Epidermal melanocyte (primary cell): ENCODE results near the gene TM2D1.

Experiments
- DNase-seq: peaks from one replicate; pipeline ENCODE4 v3.0.0; 2011; ENCODE audit warnings: low spot score; ENCODE audit not compliant: insufficient read length

Gene TM2D1

GRCh38 chr1:61645476-61645875 is 79.5 kb downstream of the TM2D1 start:
- DNase-seq, result no peak

GRCh38 chr1:61644303-61644702 is 80.6 kb downstream of the TM2D1 start:
- no peak for DNase-seq

DNA sequence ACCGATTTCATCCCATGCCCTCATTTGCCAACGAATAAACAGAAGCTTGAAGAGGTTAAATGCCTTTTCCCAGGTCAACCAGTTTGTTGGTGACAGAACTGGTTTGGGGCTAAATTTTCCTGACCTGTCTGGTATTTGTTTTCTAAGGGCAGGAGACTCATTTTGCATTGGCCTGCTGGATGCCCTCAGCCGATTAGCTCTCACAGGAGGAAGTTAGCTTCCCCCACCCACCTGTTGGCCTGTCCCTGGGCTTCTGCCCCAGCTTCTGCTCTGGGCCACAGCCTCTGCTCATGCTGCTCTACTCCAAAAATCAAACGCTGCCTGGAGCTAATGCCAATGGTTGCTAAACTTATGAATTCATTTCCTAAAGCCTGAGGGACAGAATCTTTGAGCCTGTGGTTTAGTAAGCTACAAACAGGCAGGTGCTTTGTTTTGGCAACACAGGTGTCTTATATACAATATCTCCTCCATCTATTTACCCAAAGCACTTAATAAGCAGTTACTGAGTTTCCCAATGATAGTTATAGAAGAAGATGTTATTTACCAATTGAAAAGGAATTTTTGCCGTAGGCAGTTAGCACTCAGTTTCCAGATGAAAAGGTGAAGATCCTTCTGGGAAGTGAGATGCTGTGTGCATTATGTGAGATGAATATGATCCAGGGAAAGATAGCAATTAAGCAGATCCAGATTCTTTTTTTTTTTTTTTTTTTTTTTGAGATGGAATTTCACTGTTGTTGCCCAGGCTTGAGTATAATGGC is 82.3 kb downstream of the TM2D1 start:
- no peak for DNase-seq

- peak; percentile 54 for DNase-seq
These were observed 83.2 kb downstream of the TM2D1 start for GRCh38 chr1:61641578-61642336.

GRCh38 chr1:61640531-61641530 is 84.1 kb downstream of the TM2D1 start:
- DNase-seq, result no peak

DNA sequence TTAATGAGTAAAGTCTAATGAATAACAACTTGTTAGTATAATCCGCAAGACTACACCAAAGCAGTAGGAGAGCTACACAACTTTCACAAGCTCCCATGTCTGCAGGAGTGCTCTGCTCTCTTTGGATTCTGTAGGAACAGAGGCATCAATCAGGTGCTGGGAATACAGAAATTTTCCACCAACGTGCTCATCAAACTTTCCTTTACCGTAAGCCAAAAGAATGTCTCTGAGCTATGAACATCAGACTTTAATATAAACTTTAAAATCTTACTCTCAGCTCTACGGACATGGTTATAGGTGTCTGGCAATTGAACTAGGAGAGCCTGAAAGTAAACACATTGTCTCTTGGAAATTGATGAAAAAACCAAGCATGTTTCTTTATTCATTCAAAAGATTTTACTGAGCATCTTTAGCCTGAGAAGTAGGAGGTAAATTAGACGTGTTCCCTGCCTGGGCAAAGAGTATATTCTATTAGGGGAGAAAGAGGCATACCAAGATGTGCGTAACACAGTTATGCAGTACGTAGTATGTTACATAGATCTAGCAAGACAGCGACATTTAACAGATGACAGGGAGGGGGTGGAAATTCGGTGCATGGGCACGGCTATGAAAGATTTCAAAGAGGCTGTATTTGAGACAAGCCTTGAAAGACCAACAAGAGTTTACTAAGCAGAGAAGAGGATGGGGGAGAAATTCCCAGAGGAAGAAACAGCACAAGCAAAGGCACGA is 85.2 kb downstream of the TM2D1 start:
- DNase-seq, result no peak

DNA sequence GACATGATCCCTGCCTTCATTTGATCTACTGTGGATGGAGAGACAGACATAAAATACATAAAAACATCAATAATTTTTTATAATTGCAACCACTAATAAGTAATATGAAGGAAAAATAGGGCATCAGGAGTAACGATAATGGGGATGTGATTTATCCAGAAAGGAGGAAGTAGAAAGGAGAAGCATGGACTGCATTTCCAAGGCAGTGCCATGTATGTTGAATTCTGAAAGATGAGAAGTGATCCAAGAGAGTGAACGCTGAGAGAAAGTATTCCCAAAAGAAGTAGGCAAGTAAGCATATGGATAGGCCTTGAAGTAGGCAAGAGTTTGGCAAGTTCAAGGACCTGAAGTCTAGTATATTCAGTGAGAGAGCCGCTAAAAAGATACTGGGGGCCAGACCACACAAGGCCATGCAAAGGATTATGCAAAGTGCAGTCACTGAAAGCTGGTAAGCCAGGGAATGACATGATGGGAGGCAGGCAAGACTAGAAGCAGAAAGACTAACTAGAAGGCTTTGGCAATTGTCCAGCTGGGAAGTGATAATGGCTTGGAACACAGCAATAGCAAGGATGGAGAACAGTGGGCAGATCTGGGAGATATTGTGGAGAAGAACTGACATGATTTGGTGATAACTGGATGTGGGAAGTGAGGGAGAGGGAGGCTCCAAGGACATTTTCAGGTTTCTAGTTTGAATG is 85.9 kb downstream of the TM2D1 start:
- DNase-seq, result no peak

GRCh38 chr1:61638296-61638695 is 86.6 kb downstream of the TM2D1 start:
- peak; percentile 40 for DNase-seq

DNA sequence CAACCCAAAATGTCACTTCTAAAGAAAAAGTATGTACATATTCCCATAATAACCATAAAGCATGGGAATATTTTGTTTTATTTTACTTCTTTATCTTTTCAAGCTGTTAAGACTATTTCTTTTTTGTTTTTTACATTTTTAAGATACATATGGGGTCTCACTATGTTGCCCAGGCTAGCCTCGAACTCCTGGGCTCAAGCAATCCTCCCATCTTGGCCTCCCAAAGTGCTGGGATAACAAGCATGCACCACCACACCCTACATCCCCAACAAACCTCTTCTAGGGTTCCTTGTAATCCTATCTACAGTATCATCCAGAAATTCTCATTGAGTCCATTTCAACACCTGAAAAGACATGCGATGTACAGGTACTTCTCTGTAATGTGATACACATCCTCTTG is 87.5 kb downstream of the TM2D1 start:
- DNase-seq, result no peak

DNA sequence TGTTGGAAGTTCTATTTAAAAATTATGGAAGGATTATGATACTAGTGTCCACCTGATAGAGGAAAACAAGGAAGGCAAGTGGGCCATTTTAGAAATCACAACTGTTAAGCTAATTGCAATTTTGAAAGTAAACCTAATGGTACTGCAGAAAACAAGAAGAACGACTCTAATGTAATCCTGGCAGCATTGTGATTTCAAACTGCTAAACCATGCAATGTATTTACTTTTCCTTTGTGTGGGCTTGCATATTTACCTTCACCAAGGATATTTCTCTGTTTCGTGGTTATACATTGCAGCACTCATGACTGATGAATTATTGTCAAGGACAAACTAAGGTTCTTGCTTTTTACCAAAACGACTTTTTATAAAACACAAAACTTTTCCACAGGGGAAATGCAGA is 88.1 kb downstream of the TM2D1 start:
- DNase-seq, result no peak

- DNase-seq, result no peak
These were observed 88.6 kb downstream of the TM2D1 start for GRCh38 chr1:61636376-61636775.

DNA sequence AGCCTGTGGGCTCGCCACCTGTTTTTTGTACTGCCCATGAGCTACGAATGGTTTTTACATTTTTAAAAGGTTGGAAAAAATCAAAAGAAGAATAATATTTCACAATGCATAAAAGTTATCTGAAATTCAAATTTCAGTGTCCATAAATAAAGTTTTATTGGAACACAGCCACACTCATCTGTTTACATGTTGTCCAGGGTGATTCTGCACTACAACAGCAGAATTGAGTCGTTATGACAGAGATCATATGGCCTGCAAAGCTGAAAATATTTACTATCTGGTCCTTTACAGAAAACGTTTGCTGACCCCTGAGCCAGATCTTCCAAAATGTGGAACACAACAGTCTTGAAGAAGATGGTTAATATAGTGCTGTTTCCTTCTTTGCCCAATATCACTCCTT is 89.4 kb downstream of the TM2D1 start:
- DNase-seq, result no peak

DNA sequence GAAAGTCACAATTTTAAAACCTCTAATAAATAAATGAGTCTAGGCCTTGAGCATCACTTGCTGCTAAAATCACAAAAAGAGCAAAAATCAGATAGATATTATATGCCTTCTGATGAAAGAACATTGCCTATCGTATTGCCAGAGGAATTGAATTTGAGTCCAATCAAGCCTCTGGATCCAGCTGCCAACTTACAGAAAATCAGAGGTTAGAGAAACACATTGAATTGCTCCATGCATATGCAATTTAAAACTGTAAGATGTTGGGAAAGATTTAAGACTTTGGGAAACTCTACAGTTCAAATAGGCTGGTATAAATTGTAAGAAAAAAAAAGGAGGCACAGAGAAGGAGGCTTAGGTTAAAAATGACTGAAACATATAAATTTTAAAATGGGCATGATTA is 93.5 kb downstream of the TM2D1 start:
- DNase-seq, result no peak
